ENCODE measurements around the gene PMS1. TPM values are rescaled to one million over a fixed set of nuclear protein-coding genes. Genes with fewer than 3 reads are reported as not detected.

The PMS1 gene
- total and polyA plus RNA-seq, 7 donors: 4.6 to 20.3 (median 10.2) TPM

- 15 to 44% (median 23%) methylated on average over 1 of the region's 1 CpG for WGBS, 3 donors
- H3K4me1 ChIP-seq: peaks cover 19% of the 10 kb centered on the region
Observed at GRCh38 chr2:189851174-189851826, 67.0 kb downstream of the PMS1 start.

GRCh38 chr2:189854187-189854586 is 69.9 kb downstream of the PMS1 start:
- TF ChIP-seq CTCF (IDR thresholded peaks at IDR 0.05): no peak
- peaks cover 4 to 22% of the 10 kb centered on the region in 2 donors for H3K36me3 ChIP-seq (ENCODE audit: insufficient read depth in 1 of 2, low read depth in 1 of 2)
- WGBS, 3 donors: 53 to 69% (median 58%) methylated on average over 3 of the region's 3 CpGs
- H3K27ac ChIP-seq: no peak overlapping the region
- no peaks in the 10 kb centered on the region for H3K9me3 ChIP-seq
- no peak overlapping the region for H3K4me3 ChIP-seq
- no peak for DNase-seq
- H3K4me1 ChIP-seq: peaks cover 14% of the 10 kb centered on the region
- no peak for ATAC-seq
- intact Hi-C loops (cut with DNase I): loop anchor here in 1 of 2 donors (5.0 kb wide), 1 partner anchor 798 kb away; no protein-coding TSS in a partner anchor
- H3K27me3 ChIP-seq (ENCODE audit: insufficient read depth in 3 of 3, low read length in 2 of 3): no peaks in the 10 kb centered on the region

More at GRCh38 chr2:189851174-189851826, 67.0 kb downstream of the PMS1 start:
- H3K27me3 ChIP-seq (ENCODE audit: insufficient read depth in 3 of 3, low read length in 2 of 3): no peaks in the 10 kb centered on the region
- no peak for TF ChIP-seq CTCF (IDR thresholded peaks at IDR 0.05)
- ATAC-seq: no peak
- intact Hi-C loops (cut with DNase I): loop anchor here in 1 of 2 donors (5.0 kb wide), 1 partner anchor 801 kb away; no protein-coding TSS in a partner anchor
- no peak for DNase-seq
- no peaks in the 10 kb centered on the region for H3K9me3 ChIP-seq
- H3K4me3 ChIP-seq: no peak overlapping the region
- no peak overlapping the region for H3K27ac ChIP-seq
- peaks cover 0 to 16% of the 10 kb centered on the region in 2 donors for H3K36me3 ChIP-seq (ENCODE audit: insufficient read depth in 1 of 2, low read depth in 1 of 2)

GRCh38 chr2:189854940-189855339 is 70.7 kb downstream of the PMS1 start:
- peaks cover 4 to 22% of the 10 kb centered on the region in 2 donors for H3K36me3 ChIP-seq (ENCODE audit: insufficient read depth in 1 of 2, low read depth in 1 of 2)
- ATAC-seq: no peak
- no peak for TF ChIP-seq CTCF (IDR thresholded peaks at IDR 0.05)
- WGBS, 3 donors: 94 to 96% (median 96%) methylated on average over 3 of the region's 3 CpGs
- no peaks in the 10 kb centered on the region for H3K9me3 ChIP-seq
- no peak overlapping the region for H3K4me3 ChIP-seq
- H3K27me3 ChIP-seq (ENCODE audit: insufficient read depth in 3 of 3, low read length in 2 of 3): no peaks in the 10 kb centered on the region
- H3K4me1 ChIP-seq: peaks cover 13% of the 10 kb centered on the region
- intact Hi-C loops (cut with DNase I): loop anchor here in 1 of 2 donors (5.0 kb wide), 1 partner anchor 797 kb away; no protein-coding TSS in a partner anchor
- DNase-seq: no peak
- no peak overlapping the region for H3K27ac ChIP-seq

DNA sequence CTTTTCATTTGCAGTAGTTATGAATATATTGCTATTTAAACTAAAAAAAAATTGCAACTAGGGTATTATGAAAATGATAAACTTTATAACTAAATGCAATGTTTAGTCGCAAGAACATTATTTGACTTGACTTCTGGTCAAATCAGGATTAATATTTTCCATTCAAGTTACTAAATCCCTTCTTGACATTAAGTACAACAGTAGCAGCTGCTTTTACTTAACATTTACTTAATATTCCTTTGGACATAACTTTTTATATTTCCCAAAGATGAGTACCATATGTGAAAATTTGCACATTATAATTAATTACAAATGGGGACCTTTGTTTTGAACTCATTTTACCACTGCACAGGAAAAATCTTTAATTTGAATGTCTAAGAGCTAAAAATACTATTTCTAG is 74.0 kb downstream of the PMS1 start:
- ATAC-seq (no peak), DNase-seq (no peak)
- H3K4me1 ChIP-seq: no peaks in the 10 kb centered on the region
- H3K36me3 ChIP-seq (ENCODE audit: insufficient read depth in 1 of 2, low read depth in 1 of 2): peaks cover 4 to 23% of the 10 kb centered on the region in 2 donors
- H3K4me3 ChIP-seq: no peak overlapping the region
- H3K27ac ChIP-seq: no peak overlapping the region
- TF ChIP-seq CTCF (IDR thresholded peaks at IDR 0.05): no peak
- H3K9me3 ChIP-seq: no peaks in the 10 kb centered on the region
- no peaks in the 10 kb centered on the region for H3K27me3 ChIP-seq (ENCODE audit: insufficient read depth in 3 of 3, low read length in 2 of 3)
- intact Hi-C loops (cut with DNase I): no loop called here
- WGBS, 3 donors: 84 to 95% (median 91%) methylated on average over 1 of the region's 1 CpG

DNA sequence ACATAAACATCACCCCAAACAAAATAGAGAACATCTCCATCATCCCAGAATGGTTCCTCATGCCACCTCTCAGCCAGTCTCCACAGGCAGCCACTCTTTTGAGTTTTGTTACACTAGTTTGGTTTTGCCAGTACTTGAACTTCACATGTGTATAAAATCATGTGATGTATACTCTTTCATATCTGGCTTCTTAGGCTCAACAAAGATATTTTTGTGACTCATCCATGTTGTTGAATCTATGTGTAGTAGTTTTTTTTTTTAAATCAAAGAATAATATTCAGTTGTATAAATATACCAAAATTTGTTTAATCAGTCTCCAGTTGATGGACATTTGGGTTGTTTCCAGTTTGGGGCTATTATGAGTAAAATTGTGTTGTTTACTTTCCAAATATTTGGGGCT is 75.9 kb downstream of the PMS1 start:
- intact Hi-C loops (cut with DNase I): no loop called here
- peaks cover 4 to 23% of the 10 kb centered on the region in 2 donors for H3K36me3 ChIP-seq (ENCODE audit: insufficient read depth in 1 of 2, low read depth in 1 of 2)
- no peaks in the 10 kb centered on the region for H3K9me3 ChIP-seq
- no peak for TF ChIP-seq CTCF (IDR thresholded peaks at IDR 0.05)
- H3K4me3 ChIP-seq: no peak overlapping the region
- H3K27ac ChIP-seq: no peak overlapping the region
- ATAC-seq: no peak
- H3K4me1 ChIP-seq: no peaks in the 10 kb centered on the region
- no peaks in the 10 kb centered on the region for H3K27me3 ChIP-seq (ENCODE audit: insufficient read depth in 3 of 3, low read length in 2 of 3)
- no peak for DNase-seq
